NCI-H2227 (cell line): Measurements from ENCODE around the gene NCOA7.

ENCODE experiments used
- DNase-seq: peaks from one replicate; lab custom pipeline; 2025; ENCODE audit not compliant: unreplicated experiment; lab: John Stamatoyannopoulos, UW

The NCOA7 gene

GRCh38 chr6:125790358-125791150 is at the start of gene NCOA7:
Gene NCOA7, plus strand, starts transcription at chr6:125790960. Its CDS starts 24,395 bp downstream, at chr6:125815355.
- DNase-seq: peak; percentile 82

GRCh38 chr6:125741336-125741735 is 49.4 kb upstream of the NCOA7 start:
- no peak for DNase-seq

- no peak for DNase-seq
Observed at GRCh38 chr6:125742024-125742423, 48.7 kb upstream of the NCOA7 start.

- no peak for DNase-seq
Observed at GRCh38 chr6:125742464-125743120, 48.2 kb upstream of the NCOA7 start.

- DNase-seq: no peak
Observed at GRCh38 chr6:125743604-125744003, 47.2 kb upstream of the NCOA7 start.

GRCh38 chr6:125745281-125746018 is 45.3 kb upstream of the NCOA7 start:
- DNase-seq: no peak

GRCh38 chr6:125746019-125746414 is 44.7 kb upstream of the NCOA7 start:
- no peak for DNase-seq

- DNase-seq: peak; percentile 75
Observed at GRCh38 chr6:125746731-125747588, 43.8 kb upstream of the NCOA7 start.

GRCh38 chr6:125747589-125748405 is 43.0 kb upstream of the NCOA7 start:
- DNase-seq: peak; percentile 7

- no peak for DNase-seq
Observed at GRCh38 chr6:125748406-125749172, 42.2 kb upstream of the NCOA7 start.

- peak; percentile 91 for DNase-seq
Observed at GRCh38 chr6:125749173-125749864, 41.4 kb upstream of the NCOA7 start, which contains the start of gene HEY2. Gene HEY2, plus strand, starts transcription at chr6:125749632. Its CDS starts 145 bp downstream, at chr6:125749777.

GRCh38 chr6:125749865-125750691 is 40.7 kb upstream of the NCOA7 start:
- DNase-seq: peak; percentile 49

- DNase-seq: no peak
Observed at GRCh38 chr6:125750692-125751333, 39.9 kb upstream of the NCOA7 start.

- DNase-seq: no peak
Observed at GRCh38 chr6:125751334-125751916, 39.3 kb upstream of the NCOA7 start.

GRCh38 chr6:125752773-125753172 is 38.0 kb upstream of the NCOA7 start:
- DNase-seq: no peak

- DNase-seq: peak; percentile 21
Observed at GRCh38 chr6:125753218-125753936, 37.4 kb upstream of the NCOA7 start.
